AML-193 (cell line): Measurements from ENCODE around the gene ETS1.

ENCODE experiments used
- DNase-seq, 2 experiments: peaks; one replicate each; lab custom pipeline; 2025; lab: John Stamatoyannopoulos, UW

Gene ETS1

GRCh38 chr11:128500493-128500892 lies 86.9 kb downstream of the ETS1 start:
- DNase-seq, result no peak

DNA sequence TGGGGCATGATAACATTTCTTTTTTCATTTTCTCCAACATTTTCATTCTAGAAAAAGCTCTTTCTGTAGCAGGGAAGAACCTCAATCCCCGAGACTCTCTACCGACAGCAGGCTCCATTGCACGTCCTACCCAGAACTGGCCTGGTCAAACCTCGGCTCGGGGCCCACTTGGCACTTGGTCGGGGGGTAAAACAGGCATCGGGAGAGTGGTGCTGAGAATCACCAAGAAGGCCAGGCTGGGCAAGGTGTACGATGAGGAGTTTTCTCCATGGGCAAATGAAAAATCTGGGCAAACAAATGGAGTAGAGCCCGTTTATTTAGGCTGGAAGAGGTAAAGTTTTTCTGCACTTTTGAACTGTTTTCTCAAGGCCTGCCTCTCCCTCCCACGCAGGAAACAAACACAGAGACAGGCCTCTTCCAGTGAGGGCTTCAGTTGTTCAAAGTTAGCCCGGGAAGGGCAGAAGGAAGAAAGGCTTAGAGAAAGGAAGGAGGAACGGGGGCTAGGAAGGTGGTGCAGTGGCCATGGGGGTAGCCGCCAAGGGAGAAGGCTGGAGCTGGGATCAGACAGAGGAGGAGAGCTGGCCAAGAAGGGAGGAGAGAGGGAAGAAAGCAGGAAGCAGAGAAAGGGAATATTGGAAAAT lies 87.6 kb downstream of the ETS1 start:
- no peak for DNase-seq

- DNase-seq, result no peak
Measured at GRCh38 chr11:128498721-128499245, 88.6 kb downstream of the ETS1 start.

GRCh38 chr11:128497776-128498095 lies 89.6 kb downstream of the ETS1 start:
- DNase-seq, result no peak

GRCh38 chr11:128497061-128497775 lies 90.1 kb downstream of the ETS1 start:
- DNase-seq, result no peak

GRCh38 chr11:128496692-128497060 lies 90.7 kb downstream of the ETS1 start:
- no peak for DNase-seq

DNA sequence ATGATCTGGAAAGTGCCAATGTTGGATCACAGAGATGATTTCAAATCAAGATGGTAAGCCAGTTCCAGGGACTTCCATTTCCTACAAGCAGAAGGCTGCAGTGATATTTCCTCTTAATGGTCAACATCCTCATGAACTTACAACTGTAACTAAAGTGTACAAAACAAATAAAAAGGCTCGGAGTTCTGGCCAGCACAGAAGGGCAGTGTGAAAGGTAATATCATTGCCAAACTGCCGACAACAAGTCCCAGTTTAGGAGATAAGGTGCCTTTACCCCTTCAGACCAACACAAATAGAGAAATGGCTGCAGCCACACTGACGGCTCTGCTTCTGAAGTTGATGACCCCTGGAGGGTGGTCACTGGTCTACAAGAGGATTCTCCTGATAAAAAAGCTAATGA lies 91.1 kb downstream of the ETS1 start:
- DNase-seq, result no peak

- DNase-seq, result no peak
Measured at GRCh38 chr11:128494418-128495332, 92.7 kb downstream of the ETS1 start.

- DNase-seq, result no peak
Measured at GRCh38 chr11:128493570-128493965, 93.8 kb downstream of the ETS1 start.

DNA sequence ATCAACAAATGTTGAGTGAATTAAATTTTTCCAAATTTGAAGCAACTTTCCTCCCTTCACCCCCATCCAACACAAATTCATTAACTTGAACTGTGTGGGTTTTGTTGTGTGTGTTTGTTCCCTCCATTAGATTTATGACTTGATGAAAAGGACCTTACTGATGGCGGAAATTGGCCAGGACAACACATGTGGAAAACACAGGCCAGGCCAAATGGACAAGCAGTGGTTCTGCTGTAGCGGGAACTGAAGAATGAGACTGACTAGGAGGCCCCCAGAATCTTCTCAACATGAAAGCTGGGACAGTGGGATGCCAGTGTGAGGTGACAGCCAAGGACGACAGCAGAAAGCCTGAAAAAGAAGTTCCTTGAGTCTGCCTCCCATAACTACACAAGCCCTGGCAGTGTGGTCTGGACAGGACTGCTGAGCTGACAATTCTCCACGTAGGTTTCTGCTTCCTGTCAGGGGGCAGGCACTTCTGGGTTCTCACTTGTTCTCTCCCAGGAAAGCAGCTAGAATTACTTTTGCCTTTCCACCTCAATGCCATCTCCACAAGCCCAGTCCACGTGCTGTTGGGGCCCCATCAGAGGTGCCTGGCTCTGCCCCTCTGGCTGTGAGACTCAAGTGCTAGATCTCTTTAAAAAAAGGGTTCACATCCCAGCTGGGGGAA lies 94.3 kb downstream of the ETS1 start:
- no peak for DNase-seq

- no peak for DNase-seq
Measured at GRCh38 chr11:128492461-128492860, 94.9 kb downstream of the ETS1 start.

GRCh38 chr11:128491195-128491936 lies 96.0 kb downstream of the ETS1 start:
- no peak for DNase-seq

DNA sequence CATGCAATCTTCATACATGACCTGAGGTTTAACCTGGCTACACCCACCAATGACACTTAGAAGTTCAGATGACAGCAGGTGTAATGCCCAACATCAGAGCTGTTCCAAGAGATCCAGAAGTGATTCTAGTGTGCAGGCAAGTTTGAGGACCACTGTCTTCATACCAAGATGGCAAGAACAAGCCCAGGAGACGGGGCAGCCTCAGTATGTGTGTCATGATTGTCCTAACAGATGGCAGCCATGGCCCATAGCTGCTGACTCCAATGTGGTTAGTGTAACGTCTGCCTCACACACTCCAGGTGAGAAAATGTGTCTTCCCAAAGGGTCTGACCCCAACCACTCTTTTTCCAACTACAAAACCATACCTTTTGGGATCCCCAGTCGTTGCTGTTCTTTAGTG lies 97.3 kb downstream of the ETS1 start:
- no peak for DNase-seq

GRCh38 chr11:128488471-128488870 lies 98.9 kb downstream of the ETS1 start:
- peak; percentile 26 to 27 for DNase-seq

DNA sequence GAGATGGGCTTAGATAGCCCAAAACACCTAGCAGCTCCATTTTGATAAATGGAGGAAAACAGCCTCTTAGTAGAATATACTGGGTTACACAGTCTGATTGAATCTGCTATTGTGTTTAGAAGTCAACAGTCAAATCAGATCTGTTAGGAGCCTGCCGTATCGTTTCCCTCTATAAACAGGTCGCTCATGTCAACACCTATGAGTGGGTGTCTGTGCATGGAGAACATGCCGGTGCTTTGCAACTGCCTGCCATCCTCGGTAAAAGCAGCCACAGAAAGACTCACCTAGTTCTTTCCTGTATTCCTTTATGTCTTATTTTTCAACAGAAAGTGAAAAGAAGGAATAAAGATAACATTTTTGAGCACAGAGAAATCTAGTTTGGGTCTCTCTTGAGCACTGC lies 99.4 kb downstream of the ETS1 start:
- DNase-seq, result no peak

GRCh38 chr11:128484172-128484571 lies 103.2 kb downstream of the ETS1 start:
- DNase-seq, result no peak

GRCh38 chr11:128483211-128483788 lies 104.1 kb downstream of the ETS1 start:
- no peak for DNase-seq

DNA sequence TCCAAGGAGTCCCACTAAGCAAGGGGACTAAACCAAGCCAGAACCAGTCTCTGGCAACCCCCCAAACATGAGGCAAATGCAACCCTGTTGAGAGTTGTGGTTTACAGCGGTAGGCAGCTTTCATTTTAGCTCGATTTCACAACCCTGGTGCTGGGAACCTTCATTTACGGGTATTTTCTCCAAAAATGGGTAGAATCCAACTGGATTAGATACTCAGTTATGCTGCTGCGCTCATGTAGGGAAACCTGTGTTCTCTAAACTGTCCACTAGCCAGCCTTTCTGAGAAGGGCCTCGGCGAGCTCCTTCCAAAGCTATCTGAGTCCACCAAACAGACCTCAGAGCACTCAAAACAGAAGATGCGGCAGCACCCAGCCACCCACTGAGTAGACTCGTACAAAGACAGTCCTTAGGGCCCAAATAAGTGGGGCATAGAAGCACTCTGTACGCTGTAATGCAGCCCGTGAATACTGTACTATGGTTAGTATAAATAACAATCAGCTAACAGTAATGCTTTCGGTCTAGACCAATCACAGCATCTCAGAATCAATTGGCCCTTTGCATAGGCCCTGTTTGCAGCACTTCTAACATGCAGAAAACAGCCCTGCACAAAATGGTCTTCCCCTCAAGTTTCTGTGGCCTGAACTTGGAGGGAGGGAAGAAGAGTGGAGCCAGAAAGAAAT lies 104.7 kb downstream of the ETS1 start:
- no peak for DNase-seq

- no peak for DNase-seq
Measured at GRCh38 chr11:128482092-128482491, 105.3 kb downstream of the ETS1 start.

GRCh38 chr11:128481135-128481534 lies 106.2 kb downstream of the ETS1 start:
- peak in 1 of 2 experiments; percentile 6 for DNase-seq

DNA sequence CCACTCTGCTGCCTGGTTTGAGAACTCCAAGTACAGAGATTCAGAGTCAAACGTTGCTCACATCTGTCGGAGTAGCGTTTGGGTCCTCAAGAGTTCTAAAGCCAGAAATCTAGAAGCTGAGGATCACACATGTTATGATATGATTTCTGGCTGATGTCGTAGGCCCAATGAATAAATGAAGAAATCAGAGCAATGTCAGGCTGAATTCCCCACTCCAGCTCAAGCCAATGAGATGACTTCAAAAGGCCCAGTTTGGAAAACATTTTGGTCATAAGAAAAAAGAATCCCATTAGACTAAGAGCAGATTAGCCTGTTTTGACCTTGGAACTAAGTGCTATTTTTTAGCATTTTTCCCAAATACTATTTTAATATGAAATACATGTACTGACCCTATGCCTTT lies 106.7 kb downstream of the ETS1 start:
- no peak for DNase-seq
